B cell (primary cell): ENCODE measurements around the gene NATD1. TPM values are rescaled to one million over a fixed set of nuclear protein-coding genes. Genes with fewer than 3 reads are reported as not detected.

ENCODE experiments used
- ATAC-seq: fragments of 200-7000 bp; cut with Tn5 transposase; one replicate; pipeline ENCODE4 v1.10.0; 2021; ENCODE audit warnings: low read depth, mild to moderate bottlenecking, moderate number of reproducible peaks, moderate library complexity
- CTCF ChIA-PET: fragments of 350-600 bp; sonication (Branson Sonifier 250); formaldehyde crosslinking; loops from one replicate; lab custom pipeline; 2021; ENCODE audit warnings: antibody characterized with exemption, inconsistent platforms; lab: Charles Lee
- POLR2A ChIA-PET: fragments of 350-600 bp; sonication (Branson Sonifier 250); formaldehyde crosslinking; loops from one replicate; lab custom pipeline; 2021; ENCODE audit warnings: antibody characterized with exemption; lab: Charles Lee
- DNase-seq: peaks from one replicate; pipeline ENCODE4 v3.0.0; 2013
- H2AFZ ChIP-seq: 2 replicates; pipeline ENCODE4 v1.6.1; 2012; ENCODE audit warnings: mild to moderate bottlenecking, low read depth, low read length; ENCODE audit not compliant: insufficient read depth, poor library complexity, severe bottlenecking
- H3K27ac ChIP-seq, 2 donors: 1 replicate in 1 of 2; 2 replicates in 1 of 2; pipeline ENCODE4 v1.5.1; 2012 to 2013; ENCODE audit warnings: low read length in 2 of 2, mild to moderate bottlenecking in 2 of 2, moderate library complexity in 1 of 2
- H3K27me3 ChIP-seq, 4 experiments: fragments of 200-600 bp in 1 of 4; sonication (generic) in 1 of 4; replicated peaks in 1 of 4; 1 replicate in 2 of 4; 2 replicates in 2 of 4; pipeline versions ENCODE4 v1.6.1 to v1.7.0; 2013 to 2016; ENCODE audit warnings: low read length in 3 of 4, mild to moderate bottlenecking in 2 of 4, mixed read lengths in 1 of 4, moderate library complexity in 1 of 4; ENCODE audit not compliant: insufficient read depth in 4 of 4, control insufficient read depth in 3 of 4; ENCODE audit errors: control extremely low read depth in 1 of 4
- H3K36me3 ChIP-seq, 2 experiments: replicated peaks in 1 of 2; 1 replicate in 1 of 2; 2 replicates in 1 of 2; pipeline versions ENCODE4 v1.6.1 to v1.7.1; 2013; ENCODE audit warnings: low read length in 1 of 2; ENCODE audit not compliant: insufficient read depth in 2 of 2, control insufficient read depth in 1 of 2; ENCODE audit errors: control extremely low read depth in 1 of 2, extremely low read depth in 1 of 2
- H3K4me1 ChIP-seq, 2 donors: fragments of 200-600 bp in 1 of 2; sonication (generic) in 1 of 2; 1 replicate in 1 of 2; 2 replicates in 1 of 2; pipeline versions ENCODE4 v1.5.1 to v1.6.1; 2013 to 2017; ENCODE audit warnings: low read length in 2 of 2; ENCODE audit not compliant: control insufficient read depth in 2 of 2, insufficient read depth in 2 of 2
- H3K4me2 ChIP-seq: replicated peaks from 2 replicates; pipeline ENCODE3; 2012; ENCODE audit warnings: mild to moderate bottlenecking, low read depth, low read length; ENCODE audit not compliant: poor library complexity, severe bottlenecking
- H3K4me3 ChIP-seq, 5 experiments: fragments of 200-600 bp in 1 of 5; sonication (generic) in 1 of 5; 1 replicate in 3 of 5; 2 replicates in 2 of 5; pipeline versions ENCODE4 v1.5.1 to v1.7.0; 2011 to 2016; ENCODE audit warnings: low read length in 4 of 5, mild to moderate bottlenecking in 4 of 5, low read depth in 2 of 5, control low read depth in 1 of 5, moderate library complexity in 1 of 5; ENCODE audit not compliant: insufficient read depth in 1 of 5; ENCODE audit errors: control extremely low read depth in 1 of 5, extremely low read depth in 1 of 5
- H3K79me2 ChIP-seq: fragments of 200-600 bp; sonication (generic); one replicate; pipeline ENCODE4 v1.6.0; 2016; ENCODE audit warnings: low read length; ENCODE audit not compliant: control insufficient read depth, insufficient read depth
- H3K9ac ChIP-seq: fragments of 200-600 bp; sonication (generic); 2 replicates; pipeline ENCODE4 v1.6.1; 2017; ENCODE audit warnings: mild to moderate bottlenecking, low read length, moderate library complexity
- H3K9me3 ChIP-seq, 3 donors: one replicate each; pipeline versions ENCODE4 v1.6.1 to v1.7.1; 2013; ENCODE audit warnings: low read length in 2 of 3; ENCODE audit not compliant: control insufficient read depth in 2 of 3, insufficient read depth in 1 of 3; ENCODE audit errors: control extremely low read depth in 1 of 3
- H4K20me1 ChIP-seq: 2 replicates; pipeline ENCODE4 v1.6.0; 2012; ENCODE audit warnings: mild to moderate bottlenecking, low read length; ENCODE audit not compliant: insufficient read depth, control insufficient read depth, poor library complexity, severe bottlenecking
- H3K27ac Mint-ChIP-seq: one replicate; pipeline ENCODE4 v1.8.0; 2021; ENCODE audit warnings: mixed read lengths
- H3K27me3 Mint-ChIP-seq: one replicate; pipeline ENCODE4 v1.8.0; 2021; ENCODE audit warnings: mixed read lengths
- H3K4me1 Mint-ChIP-seq: one replicate; pipeline ENCODE4 v1.8.0; 2021; ENCODE audit warnings: mixed read lengths
- H3K4me3 Mint-ChIP-seq: one replicate; pipeline ENCODE4 v1.8.0; 2021; ENCODE audit warnings: mixed read lengths
- H3K9me3 Mint-ChIP-seq: one replicate; pipeline ENCODE4 v1.8.0; 2022; ENCODE audit warnings: mixed read lengths; ENCODE audit not compliant: insufficient read depth
- CTCF ChIP-seq: fragments of 200-600 bp; IDR thresholded peaks from one replicate; pipeline ENCODE4 v1.8.0; 2022; ENCODE audit warnings: antibody characterized with exemption, mild to moderate bottlenecking
- EZH2 ChIP-seq: IDR thresholded peaks from 2 replicates; pipeline ENCODE4 v1.6.1; 2012; ENCODE audit warnings: borderline replicate concordance, low read depth, mild to moderate bottlenecking, moderate library complexity, low read length; ENCODE audit not compliant: insufficient read depth, poor library complexity, severe bottlenecking
- WGBS: methylation state at CpG from one replicate; pipeline ENCODE4 v1.1.5; 2013; ENCODE audit warnings: missing lambda C conversion rate; ENCODE audit not compliant: insufficient coverage; 5-methylcytosine and 5-hydroxymethylcytosine counted together
- intact Hi-C: fragments of 100-400 bp; cut with micrococcal nuclease; formaldehyde crosslinking; loops from one replicate; pipeline ENCODE4 v1.10.0; 2022
- polyA plus RNA-seq: library from polyadenylated mRNA; depleted of rRNA; stranded (reverse); fragments of >200 nt; gene quantifications from 2 replicates; pipeline ENCODE4 v1.2.3, GENCODE V29; 2012
- total RNA-seq, 2 donors: library from RNA; stranded (reverse); fragments of 120-200 nt in 1 of 2; gene quantifications; 1 replicate in 1 of 2; 2 replicates in 1 of 2; pipeline versions ENCODE4 v1.2.3 to v1.2.4, GENCODE V29; 2013 to 2022

The NATD1 gene
- total and polyA plus RNA-seq, 2 donors (not counting 1 experiment from before 2014, with no cell fraction given), result 2.0 to 6.7 TPM

DNA sequence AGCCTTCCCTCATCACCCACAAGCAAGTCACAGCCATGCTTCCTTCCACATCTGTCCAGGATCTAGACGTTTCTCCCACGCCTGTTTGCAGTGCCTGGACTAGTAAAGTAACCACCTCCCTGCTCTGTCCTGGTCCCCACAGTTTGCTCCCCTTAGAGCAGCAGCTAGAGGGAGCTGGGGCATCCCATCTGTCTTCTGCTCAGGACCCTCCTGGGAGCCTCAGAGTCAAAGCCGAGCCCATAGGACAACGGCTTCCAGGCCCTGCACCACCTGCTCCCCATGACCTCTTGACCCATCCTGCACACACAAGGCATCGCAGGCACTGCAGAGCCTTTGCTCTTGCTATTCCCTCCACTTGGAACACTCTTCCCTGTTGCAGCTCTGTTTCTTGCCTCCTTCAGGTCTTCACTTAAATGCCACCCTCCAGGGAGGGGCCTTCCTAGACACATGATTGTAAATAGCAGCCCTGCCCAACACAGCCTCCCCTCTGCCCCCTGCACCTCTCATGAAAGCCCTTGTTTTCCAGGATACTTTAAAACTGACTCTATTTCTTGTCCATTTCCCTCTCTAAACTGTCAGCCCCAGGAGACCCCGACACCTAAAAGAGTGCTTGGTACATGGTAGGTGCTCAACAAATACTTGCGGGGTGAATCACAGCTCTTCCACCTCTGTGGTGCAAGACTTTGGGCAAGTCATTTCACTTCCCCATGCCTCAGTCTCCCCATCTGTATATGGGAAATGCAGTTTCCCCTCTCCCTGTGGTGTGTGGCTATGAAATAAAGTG, 3.1 kb downstream of the NATD1 start:
- Histone ChIP-seq H4K20me1 (no peaks in the 10 kb centered on the region), H3K9ac (no peak overlapping the region), H3K36me3 (no peaks in the 10 kb centered on the region), H3K4me2 (no peak overlapping the region), H3K27me3 (no peaks in the 10 kb centered on the region), H3K4me3 (no peak overlapping the region), H3K9me3 (peaks cover 0 to 2% (median 0%) of the 10 kb centered on the region in 3 donors), H3K27ac (no peak overlapping the region), H2AFZ (no peak overlapping the region), H3K4me1 (peaks cover 11 to 28% of the 10 kb centered on the region in 2 donors), H3K79me2 (no peaks in the 10 kb centered on the region)
- Mint-ChIP-seq H3K9me3 (no peaks in the 10 kb centered on the region), H3K27ac (no peak overlapping the region), H3K4me1 (peaks cover 27% of the 10 kb centered on the region), H3K4me3 (no peak overlapping the region), H3K27me3 (no peaks in the 10 kb centered on the region)
- TF ChIP-seq EZH2 (no peak), CTCF (no peak)
- intact Hi-C loops, result no loop called here
- ChIA-PET POLR2A (no interaction called here), CTCF (interaction anchor here (1.5 kb wide), 1 partner anchor 10 kb away, joined by 5 read pairs; no protein-coding TSS in a partner anchor)
- 73% methylated on average over 5 of the region's 7 CpGs for WGBS
- DNase-seq (no peak), ATAC-seq (no peak)
